Measurements from ENCODE around the gene IGLL1.

- TF ChIP-seq CTCF (IDR thresholded peaks at IDR 0.05), result peak in 1 of 2 donors; percentile 48
- no peak for TF ChIP-seq POLR2A (IDR thresholded peaks at IDR 0.05)
- no peak for TF ChIP-seq EP300 (IDR thresholded peaks at IDR 0.05)
Measured at GRCh38 chr22:23533328-23533762, 46.7 kb downstream of the IGLL1 start.
